H1 (cell line): ENCODE data around the gene CNR2. TPM values are rescaled to one million over a fixed set of nuclear protein-coding genes. Genes with fewer than 3 reads are reported as not detected.

Source experiments
- CTCF ChIA-PET: fragments of 300-600 bp; sonication (Branson Sonifier 250); formaldehyde crosslinking; loops from one replicate; lab custom pipeline; 2021; ENCODE audit not compliant: partially characterized antibody; lab: Charles Lee
- POLR2A ChIA-PET: fragments of 300-600 bp; sonication (Branson Sonifier 250); formaldehyde crosslinking; loops from one replicate; lab custom pipeline; 2021; ENCODE audit warnings: inconsistent platforms; ENCODE audit not compliant: partially characterized antibody; lab: Charles Lee
- DNase-seq, 2 experiments: peaks; one replicate each; pipeline versions ENCODE4 v3.0.0 to v3.0.0-alpha.2; 2010 to 2022; ENCODE audit warnings: low spot score in 2 of 2, low read depth in 1 of 2, mixed read lengths in 1 of 2
- FAIRE-seq: peaks from 2 replicates; lab custom pipeline; 2011; peaks lifted over from hg19 to GRCh38; lab: Jason Lieb, UNC
- H2AFZ ChIP-seq: 2 replicates; pipeline ENCODE4 v1.8.1; 2012; ENCODE audit warnings: low read length, inconsistent platforms
- H2AK5ac ChIP-seq: 2 replicates; pipeline ENCODE4 v1.6.1; 2013; ENCODE audit warnings: low read depth, low read length
- H2BK120ac ChIP-seq: replicated peaks from 2 replicates; pipeline ENCODE3; 2013; ENCODE audit warnings: low read depth, low read length, inconsistent platforms
- H2BK12ac ChIP-seq: 2 replicates; pipeline ENCODE4 v1.6.1; 2013; ENCODE audit warnings: low read depth, low read length
- H2BK15ac ChIP-seq: 2 replicates; pipeline ENCODE4 v1.6.1; 2013; ENCODE audit warnings: low read length
- H2BK20ac ChIP-seq: 2 replicates; pipeline ENCODE4 v1.6.1; 2013; ENCODE audit warnings: low read length
- H2BK5ac ChIP-seq: 2 replicates; pipeline ENCODE4 v1.6.1; 2013; ENCODE audit warnings: low read depth, low read length
- H3K14ac ChIP-seq: 2 replicates; pipeline ENCODE4 v1.6.1; 2013; ENCODE audit warnings: inconsistent platforms; ENCODE audit not compliant: insufficient read length
- H3K18ac ChIP-seq: 2 replicates; pipeline ENCODE4 v1.6.1; 2013; ENCODE audit warnings: low read length; ENCODE audit errors: extremely low read depth
- H3K23ac ChIP-seq: 2 replicates; pipeline ENCODE4 v1.6.1; 2013; ENCODE audit warnings: inconsistent platforms; ENCODE audit not compliant: insufficient read length
- H3K23me2 ChIP-seq: 2 replicates; pipeline ENCODE4 v1.6.1; 2013; ENCODE audit warnings: low read depth, low read length
- H3K27ac ChIP-seq: 2 replicates; pipeline ENCODE4 v1.6.1; 2011; ENCODE audit warnings: low read depth, low read length, inconsistent platforms
- H3K27me3 ChIP-seq, 4 experiments: replicated peaks in 1 of 4; 1 replicate in 1 of 4; 2 replicates in 3 of 4; pipeline versions ENCODE4 v1.6.1 to v1.8.1; 2011 to 2013; ENCODE audit warnings: low read length in 3 of 4, mild to moderate bottlenecking in 3 of 4, inconsistent platforms in 2 of 4, mixed read lengths in 2 of 4, moderate library complexity in 1 of 4; ENCODE audit not compliant: control insufficient read depth in 3 of 4, insufficient read depth in 3 of 4; ENCODE audit errors: extremely low read depth in 1 of 4
- H3K36me3 ChIP-seq, 4 experiments: 2 replicates each; pipeline versions ENCODE4 v1.6.1 to v1.8.1; 2011 to 2013; ENCODE audit warnings: mild to moderate bottlenecking in 4 of 4, low read length in 3 of 4, moderate library complexity in 2 of 4, control low read depth in 1 of 4, inconsistent platforms in 1 of 4; ENCODE audit not compliant: insufficient read depth in 4 of 4, control insufficient read depth in 2 of 4
- H3K4ac ChIP-seq: replicated peaks from 2 replicates; pipeline ENCODE3; 2013; ENCODE audit warnings: low read length, low read depth, mixed read lengths, inconsistent platforms; ENCODE audit not compliant: insufficient read length
- H3K4me1 ChIP-seq, 4 experiments: replicated peaks in 1 of 4; 1 replicate in 1 of 4; 2 replicates in 3 of 4; pipeline versions ENCODE4 v1.6.1 to v1.8.1; 2011 to 2013; ENCODE audit warnings: low read length in 3 of 4, inconsistent platforms in 2 of 4, mixed read lengths in 1 of 4; ENCODE audit not compliant: insufficient read depth in 4 of 4, control insufficient read depth in 3 of 4
- H3K4me2 ChIP-seq, 2 experiments: 2 replicates each; pipeline versions ENCODE4 v1.6.1 to v1.8.1; 2011 to 2013; ENCODE audit warnings: low read depth in 2 of 2, low read length in 2 of 2, control low read depth in 1 of 2, inconsistent platforms in 1 of 2, mild to moderate bottlenecking in 1 of 2; ENCODE audit not compliant: insufficient read depth in 1 of 2
- H3K4me3 ChIP-seq, 4 experiments: fragments of 200-600, 300-600 bp in 1 of 4; sonication (generic), shearing (Covaris generic), sonication (Bioruptor Twin) in 1 of 4; 2 replicates each; pipeline versions ENCODE4 v1.5.1 to v1.8.1; 2011 to 2016; ENCODE audit warnings: low read length in 4 of 4, low read depth in 3 of 4, control low read depth in 2 of 4, inconsistent platforms in 2 of 4, mild to moderate bottlenecking in 2 of 4, mixed read lengths in 1 of 4, moderate library complexity in 1 of 4; ENCODE audit not compliant: insufficient read depth in 2 of 4; ENCODE audit errors: extremely low read depth in 1 of 4
- H3K56ac ChIP-seq: replicated peaks from 2 replicates; pipeline ENCODE3; 2013; ENCODE audit warnings: low read depth, mild to moderate bottlenecking, mixed read lengths, low read length, inconsistent platforms; ENCODE audit not compliant: insufficient read length
- H3K79me1 ChIP-seq: 2 replicates; pipeline ENCODE4 v1.6.1; 2013; ENCODE audit warnings: low read depth, low read length, control low read depth
- H3K79me2 ChIP-seq, 2 experiments: 2 replicates each; pipeline versions ENCODE4 v1.6.1 to v1.8.1; 2012 to 2013; ENCODE audit warnings: low read length in 2 of 2, mild to moderate bottlenecking in 2 of 2, inconsistent platforms in 1 of 2; ENCODE audit not compliant: insufficient read depth in 2 of 2, control insufficient read depth in 1 of 2
- H3K9ac ChIP-seq, 4 experiments: replicated peaks in 1 of 4; 1 replicate in 1 of 4; 2 replicates in 3 of 4; pipeline versions ENCODE4 v1.6.1 to v1.8.1; 2011 to 2013; ENCODE audit warnings: low read depth in 3 of 4, low read length in 3 of 4, control low read depth in 2 of 4, mild to moderate bottlenecking in 2 of 4, moderate library complexity in 2 of 4, inconsistent platforms in 1 of 4; ENCODE audit errors: extremely low read depth in 1 of 4
- H3K9me3 ChIP-seq, 2 experiments: 2 replicates each; pipeline versions ENCODE4 v1.6.1 to v1.8.1; 2012 to 2013; ENCODE audit warnings: mild to moderate bottlenecking in 2 of 2, moderate library complexity in 2 of 2, control low read depth in 1 of 2, inconsistent platforms in 1 of 2, low read depth in 1 of 2, low read length in 1 of 2, mixed read lengths in 1 of 2; ENCODE audit not compliant: insufficient read depth in 2 of 2
- H4K20me1 ChIP-seq, 2 experiments: replicated peaks in 1 of 2; 2 replicates each; pipeline versions ENCODE3 to v1.8.1; 2011 to 2013; ENCODE audit warnings: inconsistent platforms in 2 of 2, low read length in 2 of 2, mild to moderate bottlenecking in 1 of 2; ENCODE audit not compliant: insufficient read depth in 2 of 2, control insufficient read depth in 1 of 2
- H4K5ac ChIP-seq: 2 replicates; pipeline ENCODE4 v1.6.1; 2013; ENCODE audit warnings: low read length, low read depth, mixed read lengths, inconsistent platforms; ENCODE audit not compliant: insufficient read length
- H4K8ac ChIP-seq: 2 replicates; pipeline ENCODE4 v1.8.0; 2013; ENCODE audit warnings: mild to moderate bottlenecking, moderate library complexity, low read length, inconsistent platforms; ENCODE audit not compliant: insufficient read depth; ENCODE audit errors: extremely low read depth
- H4K91ac ChIP-seq: replicated peaks from 2 replicates; pipeline ENCODE3; 2013; ENCODE audit warnings: low read length, mixed read lengths, inconsistent platforms; ENCODE audit not compliant: insufficient read length
- KDM1A ChIP-seq: fragments of 200-600, 300-600 bp; sonication (generic); IDR thresholded peaks from 2 replicates; pipeline ENCODE4 v1.7.1; 2016; ENCODE audit warnings: mild to moderate bottlenecking, low read length, borderline replicate concordance
- TAF1 ChIP-seq: IDR thresholded peaks from 2 replicates; pipeline ENCODE4 v1.6.1; 2011; ENCODE audit warnings: mild to moderate bottlenecking, low read depth, low read length
- whole genome bisulfite sequencing, 2 experiments: shearing (Covaris generic) in 1 of 2; methylation state at CpG; one replicate each; pipeline versions ENCODE4 v1.1.6 to v1.1.7; 2013 to 2015; ENCODE audit warnings: low lambda C conversion rate in 2 of 2, mixed read lengths in 2 of 2, inconsistent platforms in 1 of 2, low coverage in 1 of 2, missing lambda C conversion rate in 1 of 2; ENCODE audit not compliant: insufficient replicate concordance in 2 of 2, insufficient coverage in 1 of 2, insufficient read length in 1 of 2; ENCODE audit errors: extremely low coverage in 1 of 2, missing lambda C conversion rate in 1 of 2; 5-methylcytosine and 5-hydroxymethylcytosine counted together
- polyA plus RNA-seq, 7 experiments: library from polyadenylated mRNA; depleted of rRNA in 3 of 7; stranded (reverse) in 5 of 7; unstranded in 2 of 7; fragments of >200 nt in 5 of 7; fragments of 200-250 nt in 2 of 7; gene quantifications; 1 replicate in 5 of 7; 2 replicates in 1 of 7; 4 replicates in 1 of 7; pipeline versions ENCODE4 v1.2.1 to v1.2.3, GENCODE V29; 2011 to 2013; ENCODE audit warnings: missing spikeins in 2 of 7, mixed read lengths in 2 of 7
- total RNA-seq: library from RNA; stranded (reverse); fragmentation: NEBNext Ultra II Directional; extraction: Animal tissue kit (Norgen Biotek cat#: 25700); gene quantifications from 2 replicates; pipeline ENCODE4 v1.2.1, GENCODE V29; 2021

The CNR2 gene
- total and polyA plus RNA-seq, 2 of the 8 experiments (the other 6 are each of a cell fraction or from before 2014, with no cell fraction given): not detected

GRCh38 chr1:23885222-23885621 lies 27.9 kb downstream of the CNR2 start:
- H3K14ac ChIP-seq: no peak overlapping the region
- H3K56ac ChIP-seq: no peak overlapping the region
- no peak overlapping the region for H3K23ac ChIP-seq
- no peaks in the 10 kb centered on the region for H3K79me1 ChIP-seq
- H4K20me1 ChIP-seq: no peaks in the 10 kb centered on the region
- ChIA-PET CTCF (interaction anchor here (2.2 kb wide), 1 partner anchor 75 kb away, joined by 9 read pairs; no protein-coding TSS in a partner anchor), POLR2A (no interaction called here)
- H2BK120ac ChIP-seq: no peak overlapping the region
- no peak overlapping the region for H3K27ac ChIP-seq
- no peak overlapping the region for H2BK15ac ChIP-seq
- H3K27me3 ChIP-seq: no peaks in the 10 kb centered on the region
- no peak overlapping the region for H2BK5ac ChIP-seq
- H3K4me1 ChIP-seq: no peaks in the 10 kb centered on the region
- no peak overlapping the region for H3K9ac ChIP-seq
- no peaks in the 10 kb centered on the region for H3K23me2 ChIP-seq
- H2AK5ac ChIP-seq: no peak overlapping the region
- no peak overlapping the region for H3K4me2 ChIP-seq
- H3K18ac ChIP-seq: no peak overlapping the region
- WGBS, 2 experiments: 75% methylated on average over 4 of the region's 4 CpGs; no CpG with 5 or more reads in 1 of the 2 experiments
- DNase-seq (no peak), FAIRE-seq (no peak)
- no peak overlapping the region for H2BK20ac ChIP-seq
- TF ChIP-seq KDM1A (no peak), TAF1 (no peak)
- H3K4ac ChIP-seq: no peak overlapping the region
- H3K36me3 ChIP-seq: no peaks in the 10 kb centered on the region
- no peaks in the 10 kb centered on the region for H3K79me2 ChIP-seq
- no peak overlapping the region for H2BK12ac ChIP-seq
- no peak overlapping the region for H4K8ac ChIP-seq
- no peak overlapping the region for H4K91ac ChIP-seq
- no peak overlapping the region for H4K5ac ChIP-seq
- no peak overlapping the region for H2AFZ ChIP-seq
- no peaks in the 10 kb centered on the region for H3K9me3 ChIP-seq
- H3K4me3 ChIP-seq: no peak overlapping the region
